Measurements from ENCODE around the gene RASL10A. TPM values are rescaled to one million over a fixed set of nuclear protein-coding genes. Genes with fewer than 3 reads are reported as not detected.

RASL10A gene
- total RNA-seq, 2 experiments from 2014 or later, result 1.4 to 1.6 TPM

DNA sequence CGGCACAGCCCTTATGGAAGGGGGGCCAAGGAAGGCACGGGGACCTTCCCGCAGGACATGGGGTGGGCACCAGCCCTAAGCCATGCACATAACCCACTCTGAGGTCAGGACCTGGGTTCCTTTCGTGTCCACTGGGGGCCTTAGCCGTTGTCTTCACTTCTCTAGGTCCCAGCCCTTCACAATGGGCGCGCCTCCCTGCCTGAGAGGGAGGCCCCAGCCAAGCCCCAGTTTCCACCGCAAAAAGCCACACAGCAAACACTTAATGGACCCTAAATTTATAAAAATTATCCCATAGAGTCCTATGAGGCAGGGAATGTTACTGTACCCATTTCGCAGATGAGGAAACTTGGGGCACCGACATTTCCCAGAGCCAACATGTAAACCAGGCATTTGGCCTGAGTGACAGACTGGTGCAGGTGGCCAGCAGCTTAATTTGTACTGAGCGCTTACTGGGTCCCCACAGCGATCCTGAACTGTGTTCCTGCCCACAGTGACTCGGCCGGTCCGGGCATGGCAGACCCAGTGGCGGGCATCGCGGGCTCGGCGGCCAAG is 7.8 kb downstream of the RASL10A start:
- Mint-ChIP-seq H3K36me3 (ENCODE audit: low read depth) (peaks cover 3% of the 10 kb centered on the region), H3K9me3 (ENCODE audit: insufficient read depth) (no peaks in the 10 kb centered on the region), H3K4me3 (peak overlapping the region; percentile 75), H3K4me1 (ENCODE audit: low read depth) (peaks cover 46% of the 10 kb centered on the region), H3K27ac (peak overlapping the region; percentile 48), H3K27me3 (ENCODE audit: low read depth) (peaks cover 18% of the 10 kb centered on the region)
- CTCF ChIA-PET, result no interaction called here
- ATAC-seq (no peak), DNase-seq (no peak)
- POLR2A ChIA-PET, result no interaction called here

DNA sequence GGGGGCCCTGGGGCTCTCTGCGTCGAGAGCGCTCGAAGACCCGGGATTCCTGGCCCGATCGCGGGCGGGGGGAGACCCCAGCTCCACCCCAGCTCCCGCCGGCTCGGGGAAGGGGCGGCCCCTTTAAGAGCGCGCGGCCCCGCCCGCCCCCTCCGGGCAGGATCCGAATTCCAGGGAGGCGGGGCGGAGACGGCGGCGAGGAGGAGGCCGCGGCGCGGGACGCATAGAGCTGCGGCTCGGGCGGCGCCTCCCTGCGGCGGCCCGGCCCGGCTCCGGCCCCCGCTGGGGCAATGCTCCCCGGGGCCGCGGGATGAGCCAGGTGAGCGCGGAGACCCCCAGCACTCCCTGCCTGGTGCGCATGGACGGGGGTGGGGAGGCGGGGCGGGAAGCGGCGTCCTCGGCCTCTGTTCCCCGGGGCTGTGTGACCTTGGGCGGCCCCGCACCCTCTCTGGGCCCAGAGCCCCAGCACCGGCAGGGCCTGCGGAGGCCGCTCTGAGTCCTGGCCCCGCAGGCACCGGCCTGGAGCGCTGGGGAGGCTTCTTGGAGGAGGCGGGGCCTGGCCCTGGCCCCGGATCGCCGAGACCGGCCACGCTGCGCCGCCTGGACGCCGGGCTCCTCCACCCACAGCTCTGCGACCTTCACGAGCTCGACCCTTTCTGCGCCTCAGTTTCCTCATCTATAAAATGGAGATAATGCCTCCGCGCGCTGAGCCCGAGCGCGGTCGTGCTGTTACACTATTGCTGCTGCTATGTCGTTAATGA is 8.5 kb downstream of the RASL10A start:
- Mint-ChIP-seq H3K4me1 (ENCODE audit: low read depth) (peaks cover 45% of the 10 kb centered on the region), H3K27me3 (ENCODE audit: low read depth) (peaks cover 15% of the 10 kb centered on the region), H3K9me3 (ENCODE audit: insufficient read depth) (no peaks in the 10 kb centered on the region), H3K4me3 (peak overlapping the region; percentile 75), H3K36me3 (ENCODE audit: low read depth) (no peaks in the 10 kb centered on the region), H3K27ac (peak overlapping the region; percentile 48)
- ChIA-PET CTCF (interaction anchor here (0.6 to 0.7 kb wide), 2 partner anchors 10 to 37 kb away, joined by 3 read pairs; no protein-coding TSS in a partner anchor), POLR2A (interaction anchor here (0.7 to 1.6 kb wide), 2 partner anchors 37 to 39 kb away, joined by 3 read pairs; partner anchors contain the start of gene EWSR1)
- peak; percentile 39 for ATAC-seq
- peak; percentile 53 for DNase-seq

DNA sequence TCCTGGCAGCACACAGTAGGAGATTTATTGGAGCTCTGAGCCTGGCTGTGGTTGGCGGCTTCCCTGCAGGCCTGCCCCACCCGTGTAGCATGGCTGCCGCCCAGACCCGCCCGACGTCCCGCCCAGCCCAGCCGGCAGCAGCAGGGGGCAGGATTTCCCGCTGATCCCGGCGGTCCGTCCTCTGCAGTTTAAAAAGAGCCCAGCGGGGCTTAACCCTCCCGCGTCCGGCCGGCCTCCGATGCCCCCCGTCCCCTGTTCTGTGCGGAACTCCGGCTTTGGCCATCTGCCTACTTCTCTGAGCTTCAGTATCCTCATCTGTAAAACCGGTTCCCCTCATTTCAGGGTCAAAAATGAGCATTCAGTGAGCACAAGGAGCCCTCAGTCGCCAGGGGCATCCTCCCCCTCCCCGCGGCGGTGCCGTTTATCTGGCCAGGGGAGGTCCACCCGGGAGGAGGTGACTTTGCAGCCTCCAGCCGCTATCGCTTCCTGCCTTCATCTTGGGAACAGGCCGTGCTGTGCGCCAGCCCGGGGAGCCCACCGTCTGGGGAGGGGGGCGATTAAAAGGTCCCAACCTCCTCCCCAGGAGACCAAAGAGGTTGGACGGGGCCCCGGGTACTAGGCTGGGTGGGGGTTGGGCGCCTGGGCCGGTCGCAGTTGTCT is 9.2 kb downstream of the RASL10A start, which contains the start of gene GAS2L1:
Gene GAS2L1, plus strand, starts transcription at position 476 of the 660 bp plus-strand sequence. CDS start 1,456 bp downstream, outside the sequence.
- Mint-ChIP-seq H3K9me3 (ENCODE audit: insufficient read depth) (no peaks in the 10 kb centered on the region), H3K36me3 (ENCODE audit: low read depth) (peaks cover 1% of the 10 kb centered on the region), H3K27ac (peak within 1 kb of the TSS; percentile 65), H3K27me3 (ENCODE audit: low read depth) (peaks cover 15% of the 10 kb centered on the region), H3K4me3 (peak within 1 kb of the TSS; percentile 75), H3K4me1 (ENCODE audit: low read depth) (peaks cover 43% of the 10 kb centered on the region)
- CTCF ChIA-PET, result interaction anchor here (0.6 to 1.0 kb wide), 4 partner anchors 11 to 80 kb away, joined by 3 read pairs; no protein-coding TSS in a partner anchor
- DNase-seq (peak; percentile 74), ATAC-seq (peak; percentile 48)
- POLR2A ChIA-PET, result interaction anchor here (0.7 to 1.6 kb wide), 2 partner anchors 37 to 38 kb away, joined by 3 read pairs; partner anchors contain the start of gene EWSR1

DNA sequence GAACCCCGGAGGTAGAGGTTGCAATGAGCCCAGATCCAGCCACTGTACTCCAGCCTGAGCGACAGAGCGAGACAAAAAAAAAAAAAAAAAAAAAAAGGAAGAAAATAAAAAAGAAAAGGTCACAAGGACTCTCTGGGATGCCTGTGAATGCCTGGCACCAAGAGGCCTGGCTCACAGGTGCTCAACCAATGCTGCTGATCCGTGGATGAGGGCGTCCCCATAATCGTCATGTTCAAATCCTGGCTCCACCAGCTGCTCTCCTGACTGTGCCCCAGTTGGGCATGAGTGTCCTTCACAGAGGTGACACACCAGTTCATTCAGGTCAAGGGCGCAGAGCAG is 9.7 kb downstream of the RASL10A start:
- H3K4me1 Mint-ChIP-seq (ENCODE audit: low read depth), result peaks cover 38% of the 10 kb centered on the region
- H3K9me3 Mint-ChIP-seq (ENCODE audit: insufficient read depth), result no peaks in the 10 kb centered on the region
- H3K36me3 Mint-ChIP-seq (ENCODE audit: low read depth), result peaks cover 6% of the 10 kb centered on the region
- CTCF ChIA-PET, result interaction anchor here (0.8 to 1.0 kb wide), 2 partner anchors 17 to 81 kb away, joined by 3 read pairs; no protein-coding TSS in a partner anchor
- DNase-seq, result no peak
- ATAC-seq, result no peak
- H3K4me3 Mint-ChIP-seq, result peak overlapping the region; percentile 72
- H3K27me3 Mint-ChIP-seq (ENCODE audit: low read depth), result peaks cover 15% of the 10 kb centered on the region
- POLR2A ChIA-PET, result interaction anchor here (1.6 kb wide), 1 partner anchor 36 kb away, joined by 3 read pairs; no protein-coding TSS in a partner anchor
- peak overlapping the region; percentile 65 for H3K27ac Mint-ChIP-seq

DNA sequence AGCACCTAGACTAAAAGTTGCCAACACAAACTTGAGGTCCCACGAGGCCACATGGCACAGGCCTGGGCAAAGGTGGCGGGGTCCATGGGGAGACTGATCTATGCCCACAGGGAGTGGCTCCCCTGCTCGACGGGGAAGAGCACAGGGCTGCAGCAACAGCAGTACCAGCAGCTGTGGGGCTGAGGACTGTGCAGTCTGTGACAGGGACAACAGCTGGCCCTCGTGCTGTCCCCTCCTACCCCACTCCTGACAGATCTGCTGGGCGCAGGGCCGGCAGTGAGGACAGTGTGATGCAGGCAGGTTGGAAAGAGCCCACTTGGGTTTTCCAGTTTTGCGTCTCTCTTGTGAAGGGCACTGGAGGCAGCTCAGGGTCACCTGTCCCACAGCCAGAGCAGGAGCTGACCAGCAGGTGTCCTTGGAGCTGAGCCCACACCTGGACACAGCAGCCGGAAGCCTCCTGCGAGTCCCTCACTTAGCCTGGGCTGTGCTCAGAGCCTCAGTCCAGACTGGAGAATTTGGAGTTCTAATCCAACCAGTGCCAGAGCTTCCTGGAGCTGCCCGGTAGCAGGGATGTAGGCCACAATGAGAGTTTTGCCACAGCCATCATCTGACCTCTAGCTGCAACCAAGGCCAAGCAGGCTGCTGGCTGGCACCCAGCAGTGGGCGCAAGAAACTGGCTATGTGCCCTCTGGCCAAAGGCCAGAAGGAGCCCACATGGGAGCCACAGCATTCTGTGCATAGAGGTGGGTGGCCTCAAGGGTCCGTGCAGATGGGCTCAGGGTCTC is 12.6 kb downstream of the RASL10A start:
- Mint-ChIP-seq H3K27ac (no peak overlapping the region), H3K27me3 (ENCODE audit: low read depth) (peaks cover 15% of the 10 kb centered on the region), H3K36me3 (ENCODE audit: low read depth) (peaks cover 31% of the 10 kb centered on the region), H3K4me3 (no peak overlapping the region), H3K4me1 (ENCODE audit: low read depth) (peaks cover 16% of the 10 kb centered on the region), H3K9me3 (ENCODE audit: insufficient read depth) (no peaks in the 10 kb centered on the region)
- ChIA-PET CTCF (interaction anchor here (0.8 kb wide), 1 partner anchor 26 kb away, joined by 3 read pairs; no protein-coding TSS in a partner anchor), POLR2A (interaction anchor here (0.6 kb wide), 1 partner anchor 40 kb away, joined by 3 read pairs; no protein-coding TSS in a partner anchor)
- no peak for DNase-seq
- ATAC-seq, result peak; percentile 1

DNA sequence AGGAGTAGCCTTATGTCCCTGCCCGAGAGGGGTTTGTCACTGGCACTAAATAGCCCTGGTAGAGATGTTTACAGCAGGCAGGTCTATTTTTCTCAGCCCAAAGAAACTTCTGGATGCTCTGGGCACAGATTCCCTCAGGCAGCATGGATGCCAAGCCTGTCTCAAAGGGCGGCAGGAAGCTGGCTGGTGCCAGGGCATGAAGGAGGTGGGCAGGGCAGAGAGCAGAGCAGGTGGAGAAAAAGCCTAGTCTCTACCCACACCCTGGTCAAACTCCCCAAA is 13.2 kb downstream of the RASL10A start:
- DNase-seq, result no peak
- Mint-ChIP-seq H3K27ac (no peak overlapping the region), H3K27me3 (ENCODE audit: low read depth) (peaks cover 13% of the 10 kb centered on the region), H3K36me3 (ENCODE audit: low read depth) (peaks cover 37% of the 10 kb centered on the region), H3K4me3 (no peak overlapping the region), H3K9me3 (ENCODE audit: insufficient read depth) (no peaks in the 10 kb centered on the region), H3K4me1 (ENCODE audit: low read depth) (peaks cover 13% of the 10 kb centered on the region)
- CTCF ChIA-PET, result no interaction called here
- no peak for ATAC-seq
- POLR2A ChIA-PET, result no interaction called here

DNA sequence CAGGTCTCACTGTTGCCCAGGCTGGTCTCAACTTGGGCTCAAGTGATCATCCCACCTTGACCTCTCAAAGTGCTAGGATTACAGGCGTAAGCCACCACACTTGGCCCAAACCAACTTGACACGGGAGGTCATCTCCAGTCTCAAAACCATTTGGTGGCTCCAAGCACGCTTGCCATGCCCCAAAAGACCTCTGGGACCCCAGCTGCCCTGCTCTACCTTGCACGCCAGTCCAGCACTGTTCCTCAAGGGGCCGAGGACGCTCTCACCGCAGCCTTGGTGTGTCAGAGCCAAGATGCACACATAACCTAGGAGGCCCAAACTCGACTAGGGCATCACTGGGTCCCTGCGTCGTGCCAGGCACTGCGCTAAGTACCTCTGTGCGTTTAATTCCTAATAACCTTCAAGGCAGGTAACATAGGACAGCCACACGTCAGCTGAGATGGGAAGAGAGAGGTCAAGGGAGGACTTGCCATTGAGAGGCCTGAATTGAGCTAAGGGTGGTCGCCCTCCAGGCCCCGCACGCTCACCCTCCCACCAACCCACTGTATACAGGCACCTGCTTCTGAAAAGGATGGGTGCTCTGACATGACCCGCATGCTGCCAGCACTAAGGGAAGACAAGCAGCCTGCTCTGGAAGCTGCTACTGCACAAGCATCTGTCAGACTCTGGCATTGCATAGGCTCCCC is 13.6 kb downstream of the RASL10A start:
- peaks cover 12% of the 10 kb centered on the region for H3K27me3 Mint-ChIP-seq (ENCODE audit: low read depth)
- peaks cover 41% of the 10 kb centered on the region for H3K36me3 Mint-ChIP-seq (ENCODE audit: low read depth)
- POLR2A ChIA-PET, result interaction anchor here (1.7 kb wide), 1 partner anchor 30 kb away, joined by 4 read pairs; no protein-coding TSS in a partner anchor
- CTCF ChIA-PET, result no interaction called here
- ATAC-seq (no peak), DNase-seq (no peak)
- H3K9me3 Mint-ChIP-seq (ENCODE audit: insufficient read depth), result no peaks in the 10 kb centered on the region
- no peak overlapping the region for H3K4me3 Mint-ChIP-seq
- H3K4me1 Mint-ChIP-seq (ENCODE audit: low read depth), result peaks cover 12% of the 10 kb centered on the region
- H3K27ac Mint-ChIP-seq, result no peak overlapping the region

DNA sequence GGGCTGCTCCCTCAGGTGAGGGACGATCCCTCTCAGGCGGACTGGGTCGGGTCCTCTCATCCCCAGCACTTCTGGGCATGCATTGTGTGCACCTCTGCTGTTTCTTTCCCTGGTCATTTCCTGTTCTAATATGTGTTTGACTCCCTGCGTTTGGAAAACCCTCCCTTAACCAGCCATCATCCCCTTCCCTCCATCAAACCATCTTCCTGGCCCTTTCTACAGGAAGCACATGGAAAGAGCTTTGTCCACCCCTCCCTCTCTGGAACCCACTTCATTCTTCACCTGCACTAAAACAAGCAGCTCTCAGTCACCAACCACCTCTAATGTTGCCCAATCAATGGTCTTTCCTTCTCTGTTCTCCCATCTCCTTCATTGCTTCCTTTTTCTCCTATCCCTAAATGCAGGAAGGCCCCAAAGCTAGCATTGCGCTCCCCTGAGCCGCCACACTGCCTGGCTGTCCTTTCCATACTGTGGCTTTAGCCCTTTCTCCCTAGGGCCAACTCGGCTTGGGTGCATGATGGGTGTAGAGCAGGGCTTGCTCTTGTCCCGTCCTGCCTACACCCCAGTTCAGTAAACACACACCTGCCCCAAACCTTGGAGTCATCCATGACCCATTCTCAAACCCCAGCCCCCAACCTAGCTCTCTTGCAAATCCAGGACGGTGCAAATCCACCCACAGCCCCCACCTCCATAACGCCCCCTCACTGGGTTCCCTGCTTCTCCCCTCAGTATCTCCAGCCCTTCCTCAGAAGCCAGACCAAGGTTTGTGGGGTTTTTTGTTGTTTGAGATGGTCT is 14.5 kb downstream of the RASL10A start:
- H3K9me3 Mint-ChIP-seq (ENCODE audit: insufficient read depth), result no peaks in the 10 kb centered on the region
- H3K4me1 Mint-ChIP-seq (ENCODE audit: low read depth), result peaks cover 8% of the 10 kb centered on the region
- no peak overlapping the region for H3K4me3 Mint-ChIP-seq
- H3K27me3 Mint-ChIP-seq (ENCODE audit: low read depth), result peaks cover 9% of the 10 kb centered on the region
- POLR2A ChIA-PET, result interaction anchor here (1.0 to 1.7 kb wide), 2 partner anchors 12 to 30 kb away, joined by 4 read pairs; no protein-coding TSS in a partner anchor
- peaks cover 45% of the 10 kb centered on the region for H3K36me3 Mint-ChIP-seq (ENCODE audit: low read depth)
- ATAC-seq (no peak), DNase-seq (no peak)
- CTCF ChIA-PET, result no interaction called here
- H3K27ac Mint-ChIP-seq, result peak overlapping the region; percentile 37

DNA sequence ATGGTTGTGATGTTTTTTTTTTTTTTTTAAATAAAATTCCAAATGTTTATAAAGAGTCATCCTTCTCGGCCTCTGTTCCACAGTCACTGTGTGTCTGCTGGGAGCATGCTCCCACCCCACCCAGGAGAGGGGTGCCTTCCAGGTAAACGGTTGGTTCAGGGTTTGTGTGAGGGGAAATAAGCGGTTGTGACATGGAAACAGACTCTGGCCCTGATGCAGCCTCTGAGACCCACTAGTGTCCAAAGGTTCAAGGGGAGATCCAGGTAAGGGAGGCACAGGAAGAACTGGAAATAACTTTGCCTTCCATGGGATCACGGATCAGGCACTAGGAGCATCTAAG is 15.1 kb downstream of the RASL10A start:
- DNase-seq (no peak), ATAC-seq (no peak)
- ChIA-PET CTCF (no interaction called here), POLR2A (interaction anchor here (1.0 to 1.7 kb wide), 2 partner anchors 12 to 29 kb away, joined by 4 read pairs; no protein-coding TSS in a partner anchor)
- no peak overlapping the region for H3K4me3 Mint-ChIP-seq
- H3K36me3 Mint-ChIP-seq (ENCODE audit: low read depth), result peaks cover 51% of the 10 kb centered on the region
- peaks cover 7% of the 10 kb centered on the region for H3K27me3 Mint-ChIP-seq (ENCODE audit: low read depth)
- H3K9me3 Mint-ChIP-seq (ENCODE audit: insufficient read depth), result no peaks in the 10 kb centered on the region
- H3K4me1 Mint-ChIP-seq (ENCODE audit: low read depth), result peaks cover 6% of the 10 kb centered on the region
- H3K27ac Mint-ChIP-seq, result no peak overlapping the region

DNA sequence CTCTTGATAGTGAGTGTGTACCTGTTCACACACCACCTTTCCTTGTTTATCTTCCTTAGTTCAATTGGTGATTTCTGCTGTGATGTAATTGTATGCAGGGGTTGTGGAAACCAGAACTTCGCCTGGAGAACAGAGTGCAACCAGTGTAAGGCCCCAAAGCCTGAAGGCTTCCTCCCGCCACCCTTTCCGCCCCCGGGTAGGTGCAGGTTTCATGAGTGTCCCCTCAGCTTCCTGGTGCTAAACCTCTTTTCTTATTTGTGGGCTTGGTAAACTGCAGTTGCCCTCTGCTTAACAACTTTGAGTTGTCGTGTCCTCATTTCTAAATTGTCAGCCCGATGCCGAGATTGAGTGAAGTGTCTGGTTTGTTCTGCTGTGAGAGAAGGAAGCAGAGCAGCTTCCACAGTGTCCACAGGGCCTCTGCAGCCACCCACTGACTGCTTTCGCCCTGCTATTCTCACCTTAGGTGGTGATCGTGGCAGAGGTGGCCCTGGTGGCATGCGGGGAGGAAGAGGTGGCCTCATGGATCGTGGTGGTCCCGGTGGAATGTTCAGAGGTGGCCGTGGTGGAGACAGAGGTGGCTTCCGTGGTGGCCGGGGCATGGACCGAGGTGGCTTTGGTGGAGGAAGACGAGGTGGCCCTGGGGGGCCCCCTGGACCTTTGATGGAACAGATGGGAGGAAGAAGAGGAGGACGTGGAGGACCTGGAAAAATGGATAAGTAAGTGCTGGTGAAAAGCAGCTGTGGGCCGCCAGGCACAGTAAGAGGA is 16.2 kb downstream of the RASL10A start:
- H3K27ac Mint-ChIP-seq, result peak overlapping the region; percentile 16
- ATAC-seq, result no peak
- DNase-seq, result no peak
- peaks cover 2% of the 10 kb centered on the region for H3K4me1 Mint-ChIP-seq (ENCODE audit: low read depth)
- no peaks in the 10 kb centered on the region for H3K9me3 Mint-ChIP-seq (ENCODE audit: insufficient read depth)
- H3K36me3 Mint-ChIP-seq (ENCODE audit: low read depth), result peaks cover 59% of the 10 kb centered on the region
- CTCF ChIA-PET, result no interaction called here
- H3K4me3 Mint-ChIP-seq, result no peak overlapping the region
- H3K27me3 Mint-ChIP-seq (ENCODE audit: low read depth), result peaks cover 1% of the 10 kb centered on the region
- POLR2A ChIA-PET, result no interaction called here

All from activated CD8-positive, alpha-beta T cell treated with anti-CD3 and anti-CD28 coated beads, Interleukin-2, amount 10 ng/mL, durations not matched to agents 7 days and 5 days (primary cell).